Esophagus squamous epithelium (tissue), 5 donors: ENCODE data around the gene FOSB. TPM values are rescaled to one million over a fixed set of nuclear protein-coding genes. Genes with fewer than 3 reads are reported as not detected.

Experiments
- DNase-seq: peaks from one replicate; lab custom pipeline; 2025; lab: John Stamatoyannopoulos, UW
- H3K27ac ChIP-seq, 4 donors: fragments of 200-600 bp; sonication (generic); one replicate each; pipeline ENCODE4 v1.5.1; 2016 to 2019; ENCODE audit warnings: mild to moderate bottlenecking in 1 of 4
- H3K27me3 ChIP-seq, 4 donors: fragments of 200-600 bp; sonication (generic); 1 replicate in 3 of 4; 2 replicates in 1 of 4; pipeline versions ENCODE4 v1.5.1 to v1.6.0; 2017 to 2021; ENCODE audit warnings: antibody characterized with exemption in 1 of 4
- H3K36me3 ChIP-seq, 3 donors: fragments of 200-600 bp; sonication (generic); one replicate each; pipeline ENCODE4 v1.5.1; 2016 to 2019
- H3K4me1 ChIP-seq, 3 donors: fragments of 200-600 bp; sonication (generic); one replicate each; pipeline ENCODE4 v1.5.1; 2017 to 2019
- H3K4me3 ChIP-seq, 4 donors: fragments of 200-600 bp; sonication (generic); 1 replicate in 3 of 4; 2 replicates in 1 of 4; pipeline ENCODE4 v1.5.1; 2016 to 2019; ENCODE audit warnings: mild to moderate bottlenecking in 2 of 4, moderate library complexity in 1 of 4
- H3K9me3 ChIP-seq, 3 donors: fragments of 200-600 bp; sonication (generic); one replicate each; pipeline ENCODE4 v1.5.1; 2016 to 2019
- CTCF ChIP-seq, 6 experiments: fragments of 450-650 bp in 4 of 6; fragments of 200-600 bp in 2 of 6; sonication (generic) in 2 of 6; IDR thresholded peaks; one replicate each; pipeline ENCODE4 v1.5.1; 2016 to 2019; ENCODE audit warnings: antibody characterized with exemption in 6 of 6, mild to moderate bottlenecking in 4 of 6, moderate library complexity in 4 of 6
- POLR2A ChIP-seq, 4 donors: fragments of 450-650 bp; IDR thresholded peaks; one replicate each; pipeline ENCODE4 v1.6.1; 2017; ENCODE audit warnings: antibody characterized with exemption in 4 of 4, mild to moderate bottlenecking in 4 of 4, moderate library complexity in 3 of 4
- WGBS, 2 donors: methylation state at CpG; one replicate each; pipeline ENCODE4 v1.1.5; 2018; 5-methylcytosine and 5-hydroxymethylcytosine counted together
- intact Hi-C: fragments of 100-400 bp; cut with DNase I; formaldehyde crosslinking; loops from one replicate; pipeline ENCODE4 v1.15.0; 2022
- total RNA-seq, 4 donors: library from RNA; depleted of rRNA; stranded (reverse); fragments of >200 nt; gene quantifications; one replicate each; pipeline ENCODE4 v1.1.0, GENCODE V29; 2016
- donor health status: DM: yes; HTN: yes; CAD: no.

FOSB gene
- total RNA-seq, 4 donors from 2014 or later = 1.7 to 4.6 (median 2.5) TPM

GRCh38 chr19:45478454-45479238 is 10.8 kb downstream of the FOSB start:
- Histone ChIP-seq H3K27ac (peak overlapping the region; percentile 92 to 96 (median 94)), H3K4me1 (peaks cover 5 to 20% (median 6%) of the 10 kb centered on the region in 3 donors), H3K36me3 (no peaks in the 10 kb centered on the region), H3K4me3 (peak overlapping the region; percentile 45 to 71 (median 54)), H3K27me3 (no peaks in the 10 kb centered on the region), H3K9me3 (no peaks in the 10 kb centered on the region)
- peak in 2 of 4 donors; percentile 48 to 61 for TF ChIP-seq POLR2A (IDR thresholded peaks at IDR 0.05)
- TF ChIP-seq CTCF (IDR thresholded peaks at IDR 0.05) = peak; percentile 91 to 99 (median 99)
- DNase-seq = peak; percentile 44
- WGBS, 2 donors = 1% methylated on average over 37 to 38 of the region's 39 CpGs
- intact Hi-C loops = loop anchor here (2.0 kb wide), 1 partner anchor 40 kb away; no protein-coding TSS in a partner anchor

DNA sequence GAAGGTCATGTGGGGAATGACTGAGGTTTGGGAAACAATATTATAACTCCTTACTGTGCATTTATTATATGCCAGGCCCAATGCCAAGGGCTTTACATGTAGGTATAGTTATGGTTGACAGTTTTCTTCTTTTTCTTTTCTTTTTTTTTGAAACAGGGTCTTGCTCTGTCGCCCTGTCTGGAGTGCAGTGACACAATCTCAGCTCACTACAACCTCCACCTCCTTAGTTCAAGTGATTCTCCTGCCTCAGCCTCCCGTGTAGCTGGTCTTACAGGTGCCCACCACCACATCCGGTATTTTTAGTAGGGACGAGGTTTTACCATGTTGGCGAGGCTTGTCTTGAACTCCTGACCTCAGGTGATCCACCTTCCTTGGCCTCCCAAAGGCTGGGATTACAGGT is 15.2 kb downstream of the FOSB start:
- DNase-seq = no peak
- intact Hi-C loops = no loop called here
- Histone ChIP-seq H3K4me3 (no peak overlapping the region), H3K36me3 (no peaks in the 10 kb centered on the region), H3K27me3 (no peaks in the 10 kb centered on the region), H3K4me1 (peaks cover 1 to 28% (median 7%) of the 10 kb centered on the region in 3 donors), H3K9me3 (no peaks in the 10 kb centered on the region), H3K27ac (no peak overlapping the region)
- WGBS, 2 donors = 76 to 77% methylated on average over 5 of the region's 5 CpGs
- no peak for TF ChIP-seq POLR2A (IDR thresholded peaks at IDR 0.05)
- TF ChIP-seq CTCF (IDR thresholded peaks at IDR 0.05) = no peak

DNA sequence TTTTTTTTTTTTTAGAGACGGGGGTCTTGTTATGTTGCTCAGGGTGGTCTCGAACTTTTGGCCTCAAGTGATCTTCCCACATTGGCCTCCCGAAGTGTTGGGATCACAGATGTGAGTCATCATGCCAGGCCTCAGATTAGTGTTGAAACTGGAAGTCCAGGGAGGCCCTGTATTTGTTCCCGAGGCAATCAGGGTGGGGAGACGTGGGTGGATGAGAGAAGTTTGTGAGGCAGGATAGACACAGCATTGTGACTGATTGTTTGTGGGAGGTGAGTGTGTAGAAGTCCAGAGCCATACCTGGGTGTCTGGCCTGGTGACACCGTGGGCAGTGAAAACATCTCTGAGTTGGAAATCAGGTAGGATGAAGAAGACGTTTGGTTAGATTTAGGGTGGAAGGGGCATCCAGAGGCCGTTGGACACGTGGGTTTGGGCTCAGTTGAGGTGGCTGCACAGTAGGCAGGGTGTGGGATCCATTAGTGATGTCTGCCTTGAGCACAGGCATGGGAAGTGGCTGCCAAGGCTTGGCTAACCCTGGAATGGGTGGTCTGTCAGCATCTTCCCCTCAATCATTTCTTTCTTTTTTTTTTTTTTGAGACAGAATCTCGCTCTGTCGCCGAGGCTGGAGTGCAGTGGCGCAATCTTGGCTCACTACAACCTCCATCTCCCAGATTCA is 16.6 kb downstream of the FOSB start:
- Histone ChIP-seq H3K4me3 (no peak overlapping the region), H3K36me3 (no peaks in the 10 kb centered on the region), H3K27ac (no peak overlapping the region), H3K4me1 (peaks cover 0 to 20% (median 5%) of the 10 kb centered on the region in 3 donors), H3K9me3 (no peaks in the 10 kb centered on the region), H3K27me3 (no peaks in the 10 kb centered on the region)
- intact Hi-C loops = no loop called here
- TF ChIP-seq CTCF (IDR thresholded peaks at IDR 0.05) (no peak), POLR2A (IDR thresholded peaks at IDR 0.05) (no peak)
- DNase-seq = no peak
- 64 to 79% methylated on average over 11 to 13 of the region's 13 CpGs for WGBS, 2 donors

DNA sequence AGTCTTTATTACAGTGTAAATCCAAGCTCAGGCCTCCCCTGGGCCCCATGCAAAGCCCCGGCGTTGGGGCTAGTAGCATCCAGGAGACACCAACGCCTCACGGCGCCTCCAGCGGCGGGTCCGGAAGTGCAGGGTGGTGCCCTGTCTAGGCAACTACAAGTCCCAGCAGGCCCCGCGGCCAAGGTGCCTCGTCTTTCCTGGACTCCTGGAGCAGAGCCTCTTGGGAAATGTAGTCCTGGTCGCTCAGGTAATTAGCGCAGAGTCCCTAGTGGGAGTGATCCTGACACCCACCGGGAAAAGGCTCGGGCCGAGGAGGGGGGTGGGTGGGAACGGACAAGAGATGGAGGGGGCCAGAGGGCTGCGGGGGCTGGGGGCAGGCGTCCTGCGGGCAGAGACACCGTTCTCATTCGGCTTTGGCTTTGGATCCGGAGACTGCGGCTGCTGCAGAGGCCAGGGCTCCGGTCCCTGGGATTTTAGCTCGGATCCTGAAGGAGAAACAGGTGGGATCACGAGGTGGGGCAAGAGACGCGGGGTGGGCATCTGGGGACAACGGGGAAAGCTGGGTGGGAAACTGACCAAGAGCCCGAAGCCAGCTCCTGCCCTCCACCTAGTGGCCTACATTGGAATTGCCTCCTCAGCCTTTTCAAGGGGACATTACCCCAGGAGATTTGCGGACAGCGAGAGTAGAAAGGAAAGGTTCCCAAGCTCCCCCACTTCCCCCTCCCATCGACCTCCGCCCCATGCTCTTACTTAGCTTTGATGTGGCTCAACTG is 17.7 kb downstream of the FOSB start:
- peak overlapping the region; percentile 48 to 88 (median 80) for H3K4me3 ChIP-seq
- DNase-seq = peak; percentile 85
- TF ChIP-seq POLR2A (IDR thresholded peaks at IDR 0.05) (no peak), CTCF (IDR thresholded peaks at IDR 0.05) (peak; percentile 81 to 92 (median 88))
- H3K36me3 ChIP-seq = no peaks in the 10 kb centered on the region
- H3K9me3 ChIP-seq = no peaks in the 10 kb centered on the region
- no peaks in the 10 kb centered on the region for H3K27me3 ChIP-seq
- H3K27ac ChIP-seq = peak overlapping the region; percentile 78 to 93 (median 90)
- intact Hi-C loops = no loop called here
- WGBS, 2 donors = 0 to 3% methylated on average over 11 to 12 of the region's 35 CpGs
- peaks cover 0 to 20% (median 5%) of the 10 kb centered on the region in 3 donors for H3K4me1 ChIP-seq
